Measurements from ENCODE around the gene PNLIPRP2.

DNA sequence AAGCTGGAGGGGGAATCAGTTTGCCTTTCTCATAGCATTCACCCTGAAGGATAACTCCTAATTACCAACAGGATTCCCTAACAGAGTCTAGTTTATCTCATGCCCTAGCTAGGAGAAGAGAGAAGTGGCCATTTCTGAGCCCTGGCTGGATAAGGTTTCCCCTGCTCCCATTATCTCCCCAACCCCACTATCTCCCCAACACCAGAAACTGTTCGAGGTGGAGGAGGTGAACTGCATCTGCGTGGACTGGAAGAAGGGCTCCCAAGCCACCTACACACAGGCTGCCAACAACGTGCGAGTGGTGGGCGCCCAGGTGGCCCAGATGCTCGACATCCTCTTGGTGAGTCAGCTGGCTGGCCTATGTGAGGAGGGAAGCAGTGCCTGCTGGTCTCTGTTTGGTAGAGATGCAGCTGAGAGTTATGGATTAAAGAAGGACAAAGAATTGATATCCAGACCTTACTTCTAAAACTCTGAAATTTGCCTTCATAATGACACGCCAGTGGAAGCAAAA, 26.2 kb upstream of the PNLIPRP2 start:
- no peak for TF ChIP-seq EZH2 (IDR thresholded peaks at IDR 0.05; ENCODE audit: low read length, missing control alignments)
- TF ChIP-seq CTCF (conservative IDR thresholded peaks at IDR 0.05 in 1 of 2, IDR thresholded peaks at IDR 0.05 in 1 of 2; ENCODE audit: low read depth in 1 of 2, low read length in 2 of 2), result no peak

Data from fibroblast of lung (primary cell).